GM12878 (cell line): ENCODE data around the gene CNN3.

Experiments used
- ETV6 ChIP-seq, 2 experiments: fragments of 450-650 bp in 1 of 2; IDR thresholded peaks in 1 of 2; conservative IDR thresholded peaks in 1 of 2; 2 replicates each; pipeline ENCODE4 v1.6.1; 2014; ENCODE audit warnings: antibody characterized with exemption in 1 of 2, borderline replicate concordance in 1 of 2, low read depth in 1 of 2, mild to moderate bottlenecking in 1 of 2, moderate library complexity in 1 of 2
- FOXM1 ChIP-seq: IDR thresholded peaks from 2 replicates; pipeline ENCODE4 v1.6.1; 2012; ENCODE audit warnings: low read depth, mild to moderate bottlenecking, inconsistent platforms, low read length, moderate library complexity
- GABPA ChIP-seq: IDR thresholded peaks from 2 replicates; pipeline ENCODE4 v1.6.1; 2014; ENCODE audit warnings: antibody characterized with exemption, low read depth, mild to moderate bottlenecking, inconsistent platforms
- KAT2A ChIP-seq: conservative IDR thresholded peaks from 2 replicates; pipeline ENCODE4 v1.6.1; 2011; ENCODE audit warnings: low read depth, low read length; ENCODE audit not compliant: control insufficient read depth
- POLR2AphosphoS5 ChIP-seq: IDR thresholded peaks from 2 replicates; pipeline ENCODE4 v1.6.1; 2011; ENCODE audit warnings: mild to moderate bottlenecking, low read length, inconsistent platforms
- TAF1 ChIP-seq: IDR thresholded peaks from 2 replicates; pipeline ENCODE4 v1.6.1; 2011; ENCODE audit warnings: mild to moderate bottlenecking, low read depth, low read length, borderline replicate concordance
- TF ChIP-seq, protein P1 (sequence below): IDR thresholded peaks from 2 replicates; pipeline ENCODE4 v1.6.1; 2011; ENCODE audit warnings: low read depth, mild to moderate bottlenecking, low read length, moderate library complexity, borderline replicate concordance; ENCODE audit errors: extremely low read depth
- TF ChIP-seq, protein P2 (sequence below), 3 experiments: IDR thresholded peaks in 2 of 3; conservative IDR thresholded peaks in 1 of 3; 2 replicates each; pipeline ENCODE4 v1.5.1; 2011; ENCODE audit warnings: low read depth in 3 of 3, low read length in 3 of 3, mild to moderate bottlenecking in 3 of 3, control low read depth in 2 of 3, moderate library complexity in 2 of 3, inconsistent platforms in 1 of 3, mixed read lengths in 1 of 3; ENCODE audit not compliant: control insufficient read depth in 2 of 3, insufficient read depth in 1 of 3; ENCODE audit errors: extremely low read depth in 1 of 3
- TF ChIP-seq, protein P3 (sequence below): fragments of 450-650 bp; formaldehyde crosslinking; IDR thresholded peaks from 2 replicates; pipeline ENCODE4 v1.4.0; 2020; ENCODE audit warnings: mild to moderate bottlenecking, moderate library complexity

DNA sequence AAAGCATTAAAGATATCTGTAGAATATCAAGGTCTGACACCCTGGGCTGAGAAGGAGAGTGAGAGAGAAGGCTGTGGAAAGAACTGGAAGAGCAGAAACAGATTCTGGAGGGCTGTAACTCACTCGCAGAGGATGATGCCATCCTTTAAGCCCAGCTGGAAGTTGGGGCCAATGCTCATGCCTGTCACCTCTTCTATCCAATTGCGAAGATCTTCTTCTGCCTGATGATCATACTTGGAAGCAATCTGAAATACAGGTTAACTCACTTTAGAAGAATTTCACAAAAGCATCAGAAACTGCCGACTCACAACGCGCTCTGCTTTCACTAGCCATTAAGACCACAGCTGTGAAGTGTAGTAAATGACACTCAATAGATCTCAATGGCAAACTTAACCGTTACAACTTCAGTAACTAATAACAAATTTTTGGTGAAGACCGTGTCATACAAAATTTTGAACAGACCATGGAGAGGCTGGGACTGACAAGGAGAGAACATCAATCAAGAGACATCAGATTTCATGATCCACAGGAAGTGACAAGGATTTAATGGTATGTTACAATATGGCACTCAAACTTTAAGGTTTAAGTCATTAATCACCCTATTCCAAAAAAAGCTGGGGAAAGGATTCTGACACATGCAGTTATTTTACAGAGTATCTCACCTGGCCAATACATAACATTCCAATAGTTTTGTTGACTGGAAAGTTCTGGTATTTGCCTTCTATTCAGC lies 23.5 kb downstream of the CNN3 start:
- TF ChIP-seq POLR2AphosphoS5 (no peak), FOXM1 (no peak), GABPA (no peak), KAT2A (no peak), ETV6 (conservative IDR thresholded peaks at IDR 0.05 in 1 of 2, IDR thresholded peaks at IDR 0.05 in 1 of 2; ENCODE audit: borderline replicate concordance in 1 of 2, low read depth in 1 of 2) (no peak), TAF1 (no peak)
- TF ChIP-seq, protein P1, sequence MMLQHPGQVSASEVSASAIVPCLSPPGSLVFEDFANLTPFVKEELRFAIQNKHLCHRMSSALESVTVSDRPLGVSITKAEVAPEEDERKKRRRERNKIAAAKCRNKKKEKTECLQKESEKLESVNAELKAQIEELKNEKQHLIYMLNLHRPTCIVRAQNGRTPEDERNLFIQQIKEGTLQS = no peak
- TF ChIP-seq, protein P2, sequence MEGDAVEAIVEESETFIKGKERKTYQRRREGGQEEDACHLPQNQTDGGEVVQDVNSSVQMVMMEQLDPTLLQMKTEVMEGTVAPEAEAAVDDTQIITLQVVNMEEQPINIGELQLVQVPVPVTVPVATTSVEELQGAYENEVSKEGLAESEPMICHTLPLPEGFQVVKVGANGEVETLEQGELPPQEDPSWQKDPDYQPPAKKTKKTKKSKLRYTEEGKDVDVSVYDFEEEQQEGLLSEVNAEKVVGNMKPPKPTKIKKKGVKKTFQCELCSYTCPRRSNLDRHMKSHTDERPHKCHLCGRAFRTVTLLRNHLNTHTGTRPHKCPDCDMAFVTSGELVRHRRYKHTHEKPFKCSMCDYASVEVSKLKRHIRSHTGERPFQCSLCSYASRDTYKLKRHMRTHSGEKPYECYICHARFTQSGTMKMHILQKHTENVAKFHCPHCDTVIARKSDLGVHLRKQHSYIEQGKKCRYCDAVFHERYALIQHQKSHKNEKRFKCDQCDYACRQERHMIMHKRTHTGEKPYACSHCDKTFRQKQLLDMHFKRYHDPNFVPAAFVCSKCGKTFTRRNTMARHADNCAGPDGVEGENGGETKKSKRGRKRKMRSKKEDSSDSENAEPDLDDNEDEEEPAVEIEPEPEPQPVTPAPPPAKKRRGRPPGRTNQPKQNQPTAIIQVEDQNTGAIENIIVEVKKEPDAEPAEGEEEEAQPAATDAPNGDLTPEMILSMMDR (IDR thresholded peaks at IDR 0.05 in 2 of 3, conservative IDR thresholded peaks at IDR 0.05 in 1 of 3; ENCODE audit: control insufficient read depth in 2 of 3, extremely low read depth in 1 of 3, insufficient read depth in 1 of 3, low read depth in 3 of 3, low read length in 3 of 3) = no peak
- TF ChIP-seq, protein P3, sequence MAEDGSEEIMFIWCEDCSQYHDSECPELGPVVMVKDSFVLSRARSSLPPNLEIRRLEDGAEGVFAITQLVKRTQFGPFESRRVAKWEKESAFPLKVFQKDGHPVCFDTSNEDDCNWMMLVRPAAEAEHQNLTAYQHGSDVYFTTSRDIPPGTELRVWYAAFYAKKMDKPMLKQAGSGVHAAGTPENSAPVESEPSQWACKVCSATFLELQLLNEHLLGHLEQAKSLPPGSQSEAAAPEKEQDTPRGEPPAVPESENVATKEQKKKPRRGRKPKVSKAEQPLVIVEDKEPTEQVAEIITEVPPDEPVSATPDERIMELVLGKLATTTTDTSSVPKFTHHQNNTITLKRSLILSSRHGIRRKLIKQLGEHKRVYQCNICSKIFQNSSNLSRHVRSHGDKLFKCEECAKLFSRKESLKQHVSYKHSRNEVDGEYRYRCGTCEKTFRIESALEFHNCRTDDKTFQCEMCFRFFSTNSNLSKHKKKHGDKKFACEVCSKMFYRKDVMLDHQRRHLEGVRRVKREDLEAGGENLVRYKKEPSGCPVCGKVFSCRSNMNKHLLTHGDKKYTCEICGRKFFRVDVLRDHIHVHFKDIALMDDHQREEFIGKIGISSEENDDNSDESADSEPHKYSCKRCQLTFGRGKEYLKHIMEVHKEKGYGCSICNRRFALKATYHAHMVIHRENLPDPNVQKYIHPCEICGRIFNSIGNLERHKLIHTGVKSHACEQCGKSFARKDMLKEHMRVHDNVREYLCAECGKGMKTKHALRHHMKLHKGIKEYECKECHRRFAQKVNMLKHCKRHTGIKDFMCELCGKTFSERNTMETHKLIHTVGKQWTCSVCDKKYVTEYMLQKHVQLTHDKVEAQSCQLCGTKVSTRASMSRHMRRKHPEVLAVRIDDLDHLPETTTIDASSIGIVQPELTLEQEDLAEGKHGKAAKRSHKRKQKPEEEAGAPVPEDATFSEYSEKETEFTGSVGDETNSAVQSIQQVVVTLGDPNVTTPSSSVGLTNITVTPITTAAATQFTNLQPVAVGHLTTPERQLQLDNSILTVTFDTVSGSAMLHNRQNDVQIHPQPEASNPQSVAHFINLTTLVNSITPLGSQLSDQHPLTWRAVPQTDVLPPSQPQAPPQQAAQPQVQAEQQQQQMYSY (CRISPR knock-in tag) = no peak
